GM18951 (cell line): ENCODE measurements around the gene GAK.

Experiments used
- POLR2A ChIP-seq: IDR thresholded peaks from 4 replicates; pipeline ENCODE4 v1.6.1; 2011; ENCODE audit warnings: mild to moderate bottlenecking; ENCODE audit not compliant: insufficient read length, insufficient read depth; ENCODE audit errors: extremely low read depth
- in situ Hi-C: fragments of 300-500 bp; cut with MboI; formaldehyde crosslinking; loops from one replicate; pipeline ENCODE4 v1.12.0; 2022; ENCODE audit warnings: low sequenced_read_pairs, mixed read lengths, inconsistent platforms; ENCODE audit not compliant: unreplicated experiment

GAK gene

DNA sequence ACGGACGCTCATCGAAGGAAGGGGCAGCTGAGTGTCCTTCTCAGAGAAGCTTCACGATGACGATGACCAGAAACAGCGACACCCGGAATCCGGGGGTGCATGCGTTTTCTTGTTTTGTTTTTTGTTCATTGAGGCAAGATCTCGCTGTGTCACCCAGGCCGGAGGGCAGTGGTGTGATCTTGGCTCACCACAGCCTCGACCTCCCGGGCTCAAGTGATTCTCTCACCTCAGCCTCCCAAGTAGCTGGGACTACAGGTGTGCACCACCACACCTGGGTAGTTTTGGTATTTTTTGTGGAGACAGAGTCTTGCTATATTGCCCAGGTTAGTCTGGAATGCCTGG, 21.4 kb upstream of the GAK start:
- TF ChIP-seq POLR2A: no peak
- in situ Hi-C loops: no loop called here

DNA sequence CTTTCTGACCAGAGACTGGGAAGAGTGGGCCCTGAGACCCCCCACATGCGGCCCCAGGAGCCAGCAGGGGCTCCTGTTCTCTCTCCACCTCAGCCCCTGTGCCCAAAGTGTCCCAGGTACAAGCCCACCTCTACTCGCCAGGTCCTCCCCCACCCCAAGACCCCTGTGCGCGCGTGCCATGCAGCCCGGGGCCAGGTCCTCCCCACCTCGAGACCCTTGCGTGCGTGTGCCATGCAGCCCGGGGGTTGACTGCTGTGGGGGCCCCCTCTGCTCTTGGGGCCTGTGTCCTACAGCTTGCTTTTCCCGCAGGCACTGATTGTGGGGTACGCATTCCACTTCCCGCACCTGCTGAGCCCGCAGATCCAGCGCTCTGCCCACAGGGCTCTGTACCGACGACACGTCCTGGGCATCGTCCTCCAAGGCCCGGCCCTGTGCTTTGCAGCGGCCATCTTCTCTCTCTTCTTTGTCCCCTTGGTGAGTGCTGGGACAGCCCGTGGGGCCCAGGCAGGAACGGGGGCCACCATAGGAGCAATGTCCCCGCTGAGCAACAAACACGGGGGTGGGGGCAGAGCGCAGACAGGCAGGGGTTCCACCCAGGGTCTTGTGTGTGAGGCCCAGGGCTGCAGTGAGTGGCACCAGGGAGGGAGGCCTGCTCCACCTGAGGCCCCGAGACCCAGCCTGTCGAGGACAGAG, 20.9 kb upstream of the GAK start:
- in situ Hi-C loops: no loop called here
- no peak for TF ChIP-seq POLR2A

DNA sequence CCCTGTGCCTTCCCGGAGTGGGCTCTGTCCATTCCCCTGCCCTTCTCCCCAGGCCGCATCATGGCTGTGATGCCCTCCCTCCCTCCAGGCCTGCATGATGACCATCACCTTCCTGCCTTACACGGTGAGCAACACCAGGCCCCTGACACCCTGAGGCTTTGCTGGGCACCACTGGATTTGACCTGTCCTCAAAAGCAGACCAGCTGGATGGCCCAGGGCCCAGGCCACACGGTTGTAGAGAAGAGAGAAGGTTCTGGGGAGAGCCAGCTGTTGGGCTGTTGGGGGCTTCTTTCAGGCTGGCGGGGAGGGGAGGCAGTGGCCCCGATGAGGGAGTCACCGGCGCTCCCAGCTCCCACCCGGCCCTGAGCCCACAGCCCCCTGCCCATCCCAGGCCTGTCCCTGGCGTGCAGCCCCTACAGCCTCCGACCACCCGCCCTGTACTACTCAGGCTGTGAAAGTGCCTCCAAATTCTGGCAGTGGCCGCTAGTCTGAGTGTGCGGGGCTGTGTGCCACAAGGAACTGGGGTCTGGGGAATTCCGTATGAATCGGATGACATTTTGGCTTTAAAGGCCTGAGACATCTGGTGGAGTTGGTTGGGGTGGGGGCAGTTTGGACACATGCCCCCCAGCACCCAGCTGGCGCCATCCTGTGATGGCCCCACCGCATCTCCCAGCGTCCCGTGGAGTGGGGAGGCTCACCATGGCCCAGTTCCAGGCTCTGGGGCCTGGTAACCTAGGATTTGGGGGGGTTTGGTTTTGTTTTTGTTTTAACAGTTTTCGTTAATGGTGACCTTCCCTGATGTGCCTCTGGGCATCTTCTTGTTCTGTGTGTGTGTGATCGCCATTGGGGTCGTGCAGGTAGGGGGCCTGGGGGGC, 19.7 kb upstream of the GAK start:
- TF ChIP-seq POLR2A: no peak

DNA sequence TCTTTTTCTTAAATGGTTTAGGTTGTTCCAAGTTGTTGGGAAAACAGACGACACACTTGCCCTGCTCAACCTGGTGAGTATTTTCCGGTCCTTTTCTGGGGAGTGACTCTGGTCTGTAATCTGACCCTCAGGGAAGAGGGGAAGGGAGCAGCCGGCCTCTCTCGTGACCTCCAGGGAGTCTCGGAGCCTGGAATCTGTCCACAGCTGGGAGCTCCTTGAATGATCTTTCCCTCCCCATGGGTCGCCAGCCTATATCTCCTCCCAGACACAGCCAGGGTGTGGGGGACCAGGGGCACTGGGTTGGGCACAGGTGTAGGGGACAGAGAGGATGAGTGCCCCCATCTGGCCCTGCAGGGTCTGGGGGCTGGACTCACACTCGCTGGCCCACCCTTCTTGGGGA, 19.1 kb upstream of the GAK start:
- TF ChIP-seq POLR2A: no peak
- in situ Hi-C loops: no loop called here

More for the DNA sequence above, 19.7 kb upstream of the GAK start:
- in situ Hi-C loops: no loop called here

DNA sequence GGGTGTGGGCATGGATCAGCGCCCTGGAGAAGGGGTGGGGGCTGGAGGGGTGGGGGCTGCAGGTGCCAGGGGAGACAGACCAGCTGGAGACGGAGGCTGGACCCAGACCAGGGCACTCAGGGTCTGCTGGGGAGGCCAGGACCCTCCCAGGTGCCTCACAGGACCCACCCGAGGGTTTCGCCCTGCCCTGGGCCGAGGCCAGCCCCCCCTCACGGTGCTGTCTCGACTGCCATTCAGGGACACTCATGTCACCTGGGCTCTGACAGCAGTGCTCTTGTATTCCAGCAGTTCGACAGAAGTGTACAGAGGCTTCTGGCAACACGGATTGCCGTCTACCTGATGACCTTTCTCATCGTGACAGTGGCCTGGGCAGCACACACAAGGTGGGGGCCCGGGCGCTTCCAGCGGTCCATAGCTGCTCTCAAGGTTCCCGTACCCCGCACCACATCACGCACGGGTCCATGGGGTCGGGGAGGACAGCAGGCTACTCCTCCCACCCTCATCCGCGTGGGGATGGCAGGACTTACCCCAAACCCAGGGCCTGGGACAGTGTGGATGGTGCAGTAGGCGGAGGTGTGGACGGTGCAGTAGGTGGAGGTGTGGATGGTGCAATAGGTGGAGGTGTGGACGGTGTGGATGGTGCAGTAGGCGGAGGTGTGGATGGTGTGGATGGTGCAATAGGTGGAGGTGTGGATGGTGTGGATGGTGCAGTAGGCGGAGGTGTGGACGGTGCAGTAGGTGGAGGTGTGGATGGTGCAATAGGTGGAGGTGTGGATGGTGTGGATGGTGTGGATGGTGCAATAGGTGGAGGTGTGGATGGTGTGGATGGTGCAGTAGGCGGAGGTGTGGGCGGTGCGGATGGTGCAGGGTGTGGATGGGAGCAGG, 18.3 kb upstream of the GAK start:
- no peak for TF ChIP-seq POLR2A
- in situ Hi-C loops: no loop called here

DNA sequence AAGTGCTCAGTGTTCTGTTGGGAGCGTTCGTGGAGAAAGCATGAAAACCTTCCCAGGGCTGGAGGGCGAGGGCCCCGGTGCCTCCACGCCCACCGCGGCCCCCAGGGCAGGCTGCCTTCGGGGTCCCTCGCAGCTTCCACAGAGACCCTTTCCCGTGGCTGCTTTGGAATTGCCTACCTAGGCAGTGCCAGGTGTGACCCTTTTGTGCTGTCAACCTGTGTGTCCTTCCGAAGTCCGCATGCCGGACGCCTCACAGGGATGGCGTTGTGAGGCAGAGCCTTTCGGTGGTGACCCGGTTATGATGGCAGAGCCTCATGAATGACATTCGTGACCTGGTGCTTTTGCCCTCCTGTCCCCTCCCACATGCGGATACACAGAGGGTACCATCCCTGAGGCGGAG, 17.5 kb upstream of the GAK start:
- no peak for TF ChIP-seq POLR2A

DNA sequence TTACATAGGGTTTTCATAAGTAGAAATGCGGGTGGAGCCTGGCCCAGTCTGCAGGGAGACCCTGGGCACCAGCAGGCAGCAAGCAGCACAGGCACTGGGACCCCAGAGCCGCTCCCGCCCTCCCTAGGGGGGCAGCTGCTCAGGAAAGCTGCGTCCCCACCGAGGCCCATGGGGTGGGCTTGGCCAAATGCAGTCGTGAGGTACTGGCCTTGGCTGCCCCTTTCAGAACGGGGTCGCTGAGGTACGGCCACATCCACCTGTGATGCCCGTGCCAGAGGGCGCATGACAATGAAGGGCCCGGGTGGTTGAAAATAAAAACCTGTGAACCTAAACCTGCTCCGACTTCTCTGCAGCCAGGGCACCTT, 16.8 kb upstream of the GAK start:
- in situ Hi-C loops: no loop called here

More for the DNA sequence above, 17.5 kb upstream of the GAK start:
- in situ Hi-C loops: no loop called here

DNA sequence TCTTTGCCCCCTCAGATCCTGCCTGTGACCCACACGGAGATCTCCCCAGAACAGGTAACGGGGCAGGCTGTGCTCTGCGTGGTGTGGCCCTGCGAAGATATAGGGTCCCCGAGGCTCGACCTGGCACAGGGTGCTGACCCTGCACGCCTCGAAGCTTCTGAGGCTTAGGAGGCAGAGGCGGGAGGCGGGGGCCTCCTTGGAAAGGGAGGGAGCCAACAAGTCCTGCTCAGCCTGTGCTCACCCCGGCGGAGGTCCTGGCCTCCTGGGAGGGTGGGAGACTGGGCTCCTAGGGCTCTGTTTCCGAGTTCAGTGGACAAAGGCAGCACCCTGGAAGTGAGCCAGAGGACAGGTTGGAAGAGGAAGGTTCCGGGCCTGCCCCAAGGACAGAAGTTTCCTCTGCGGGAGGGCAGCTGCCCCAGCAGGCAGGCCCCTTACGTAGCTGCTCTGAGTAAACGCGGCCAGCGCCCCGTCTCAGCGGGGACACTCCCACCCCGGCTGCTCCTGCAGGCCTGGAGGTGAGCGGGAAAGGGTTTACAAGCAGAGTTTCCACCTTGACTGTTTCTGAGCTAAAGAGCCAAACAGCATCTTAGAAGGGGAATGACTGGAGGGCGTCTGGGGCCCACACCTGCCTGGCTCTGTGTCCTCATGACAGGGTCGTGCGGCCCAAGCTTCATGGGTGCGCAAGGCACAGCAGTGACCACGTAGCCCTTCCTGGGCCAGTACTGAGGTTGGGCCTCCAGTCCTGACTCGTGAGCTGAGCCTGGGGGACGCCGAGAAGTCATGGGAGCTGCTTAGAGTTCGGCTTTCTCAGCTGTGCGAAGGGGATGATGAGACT, 16.2 kb upstream of the GAK start:
- in situ Hi-C loops: no loop called here

More for the DNA sequence above, 16.8 kb upstream of the GAK start:
- TF ChIP-seq POLR2A: no peak

DNA sequence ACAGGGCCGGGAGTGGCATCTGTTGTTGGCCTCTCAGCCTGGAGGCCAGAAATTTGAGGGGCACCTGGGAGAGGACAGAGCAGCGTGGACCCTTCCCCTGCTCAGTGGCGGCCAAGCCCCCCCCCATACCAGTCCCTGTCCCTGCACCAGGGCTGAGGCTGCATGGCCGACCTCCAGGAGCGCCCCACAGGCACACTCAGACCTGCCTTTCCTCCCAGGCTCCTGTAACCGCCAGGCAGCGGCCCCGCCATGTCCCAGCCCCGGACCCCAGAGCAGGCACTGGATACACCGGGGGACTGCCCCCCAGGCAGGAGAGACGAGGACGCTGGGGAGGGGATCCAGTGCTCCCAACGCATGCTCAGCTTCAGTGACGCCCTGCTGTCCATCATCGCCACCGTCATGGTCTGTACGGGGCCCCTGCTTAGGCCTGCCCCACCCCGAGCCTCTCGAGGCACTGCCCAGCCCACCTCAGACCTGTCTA, 15.4 kb upstream of the GAK start:
- in situ Hi-C loops: no loop called here
- no peak for TF ChIP-seq POLR2A

More for the DNA sequence above, 16.2 kb upstream of the GAK start:
- no peak for TF ChIP-seq POLR2A

DNA sequence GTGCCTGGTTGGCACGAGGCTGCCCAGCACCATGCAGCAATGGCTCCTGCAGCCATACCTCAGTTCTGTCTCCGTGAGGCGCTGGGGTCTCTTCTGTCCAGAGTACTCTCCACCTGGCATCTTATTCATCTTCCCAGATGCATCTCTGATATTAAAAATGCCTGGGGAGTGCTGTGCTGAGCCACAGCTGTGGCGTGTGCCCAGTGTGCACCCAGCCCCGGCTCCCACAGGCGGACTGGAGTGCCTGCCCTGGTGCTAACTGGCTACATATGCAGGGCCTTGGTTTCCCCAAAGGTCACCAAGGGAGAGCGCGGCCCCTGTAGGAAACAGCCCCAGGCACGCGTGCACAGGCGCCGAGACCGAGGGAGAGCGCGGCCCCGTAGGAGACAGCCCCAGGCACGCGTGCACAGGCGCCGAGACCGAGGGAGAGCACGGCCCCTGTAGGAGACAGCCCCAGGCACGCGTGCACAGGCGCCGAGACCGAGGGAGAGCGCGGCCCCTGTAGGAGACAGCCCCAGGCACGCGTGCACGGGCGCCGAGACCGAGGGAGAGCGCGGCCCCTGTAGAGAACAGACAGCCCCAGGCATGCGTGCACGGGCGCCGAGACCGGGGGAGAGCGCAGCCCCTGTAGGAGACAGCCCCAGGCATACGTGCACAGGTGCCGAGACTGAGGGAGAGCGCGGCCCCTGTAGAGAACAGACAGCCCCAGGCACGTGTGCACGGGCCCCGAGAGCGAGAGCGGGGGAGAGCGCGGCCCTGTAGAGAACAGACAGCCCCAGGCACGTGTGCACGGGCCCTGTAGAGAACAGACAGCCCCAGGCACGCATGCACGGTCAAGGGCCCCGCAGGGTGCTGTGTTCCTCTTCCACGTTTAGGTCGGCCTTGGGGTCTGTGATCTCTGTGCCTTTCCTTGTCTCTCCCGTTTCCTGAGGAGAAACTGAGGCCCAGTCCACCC, 14.7 kb upstream of the GAK start:
- in situ Hi-C loops: no loop called here
- TF ChIP-seq POLR2A: no peak

DNA sequence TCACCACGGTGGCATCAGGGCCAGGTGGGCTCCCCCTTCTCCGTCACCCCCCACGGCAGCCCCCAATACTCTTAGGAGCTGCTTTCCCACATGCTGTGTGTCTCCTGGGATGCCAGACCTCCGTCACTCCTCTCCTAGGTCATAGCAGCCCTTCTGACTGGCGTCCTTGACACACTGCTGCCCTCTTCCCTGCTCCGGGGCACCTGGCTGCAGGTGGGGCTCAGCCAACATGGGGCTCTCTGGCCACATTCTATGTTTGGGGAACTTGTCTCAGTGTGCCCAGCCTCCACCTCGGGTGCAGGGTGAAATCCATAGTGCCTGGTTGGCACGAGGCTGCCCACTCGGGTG, 14.0 kb upstream of the GAK start:
- in situ Hi-C loops: no loop called here
- no peak for TF ChIP-seq POLR2A
